Subcutaneous adipose tissue (tissue), 4 donors: ENCODE results near the gene ANKRD36C. TPM values are rescaled to one million over a fixed set of nuclear protein-coding genes. Genes with fewer than 3 reads are reported as not detected.
"Not testable (repeated sequence)": the region's sequence is repeated elsewhere in the genome, so short reads cannot be mapped to it uniquely, and the experiment has no call there.

Experiments
- CTCF ChIP-seq: fragments of 450-650 bp; IDR thresholded peaks from one replicate; pipeline ENCODE4 v1.5.1; 2016; ENCODE audit warnings: low read depth, mild to moderate bottlenecking, control low read depth, antibody characterized with exemption, moderate library complexity
- small RNA-seq: library from RNA; depleted of rRNA; stranded (forward); fragments of <200 nt; gene quantifications from one replicate; pipeline ENCODE3, GENCODE V24; 2016
- total RNA-seq, 4 donors: library from RNA; depleted of rRNA; stranded (reverse); fragments of >200 nt; gene quantifications; one replicate each; pipeline ENCODE4 v1.1.0, GENCODE V29; 2016

ANKRD36C gene
- total RNA-seq: 10 to 100 TPM; 27.2 to 75.3 (median 59.2) TPM

- not testable (repeated sequence) for TF ChIP-seq CTCF
Observed at GRCh38 chr2:95991351-95992094, at the start of gene ANKRD36C. TSS of gene ANKRD36C (minus strand) at chr2:95991824. CDS start at chr2:95991708, 116 bp downstream.

DNA sequence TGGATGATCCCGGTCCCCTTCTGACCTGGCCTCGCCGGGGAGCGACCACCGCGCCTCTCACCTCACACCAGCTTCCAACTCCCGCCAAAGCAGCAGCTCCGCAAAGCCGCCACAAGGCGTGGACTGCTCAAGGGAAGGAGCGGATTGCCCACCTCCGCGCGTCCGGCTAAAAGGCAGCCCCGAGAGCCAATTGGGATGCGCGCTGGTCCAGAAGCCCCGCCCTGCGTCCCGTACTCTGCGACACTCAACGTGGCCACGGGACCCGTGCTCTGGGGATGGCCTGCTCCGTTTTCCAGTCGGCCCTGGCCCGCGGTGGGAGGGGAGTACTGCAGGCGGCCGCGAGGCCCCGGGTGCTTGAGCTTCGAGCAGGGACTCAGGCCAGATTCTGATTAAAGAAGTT, 43.2 kb upstream of the ANKRD36C start, which contains the start of gene GPAT2:
TSS of gene GPAT2 (minus strand) at position 125 of the 400 bp plus-strand sequence. CDS start 2,557 bp downstream, outside the sequence.
- TF ChIP-seq CTCF: not testable (repeated sequence)

- no peak for TF ChIP-seq CTCF
Observed at GRCh38 chr2:96025194-96025492, 33.5 kb upstream of the ANKRD36C start.

- no peak for TF ChIP-seq CTCF
Observed at GRCh38 chr2:96024336-96025193, 32.9 kb upstream of the ANKRD36C start.

- no peak for TF ChIP-seq CTCF
Observed at GRCh38 chr2:95836151-95836550, 155.5 kb downstream of the ANKRD36C start.

- no peak for TF ChIP-seq CTCF
Observed at GRCh38 chr2:95799892-95800291, 191.7 kb downstream of the ANKRD36C start.

Small RNA genes lying within 50 kb of the gene (small RNA-seq; reads per million reads assigned to genes)
- gene RN7SL210P: not detected

Other genes starting within 250 kb of the ANKRD36C start
- 1 to 10 TPM; 1.5 to 7.0 (median 3.9) TPM for gene GPAT2, start 43.1 kb upstream of the ANKRD36C start, total RNA-seq
- gene ADRA2B, start 124.7 kb upstream of the ANKRD36C start, total RNA-seq: 1 to 10 TPM in 2 of 4 donors, under 1 TPM in 2; 0.33 to 4.6 (median 1.4) TPM
- under 1 TPM in 1 of 4 donors, not detected in 3; 0.34 TPM for gene ASTL, start 146.7 kb upstream of the ANKRD36C start, total RNA-seq
- gene DUSP2, start 153.6 kb upstream of the ANKRD36C start, total RNA-seq: 10 to 100 TPM in 1 of 4 donors, 1 to 10 TPM in 3; 2.6 to 10.2 (median 7.9) TPM
- gene STARD7, start 217.0 kb upstream of the ANKRD36C start, total RNA-seq: 100 to 1,000 TPM in 3 of 4 donors, 10 to 100 TPM in 1; 96.7 to 184 (median 127) TPM